Hepatocyte (in vitro differentiated cells): ENCODE data around the gene LGALS12.

ENCODE experiments used
- CTCF ChIP-seq: fragments of 200-600 bp; sonication (generic); IDR thresholded peaks from 2 replicates; pipeline ENCODE4 v1.5.1; 2016; ENCODE audit warnings: antibody characterized with exemption, mild to moderate bottlenecking; ENCODE audit not compliant: poor library complexity
- EZH2 ChIP-seq: fragments of 200-600 bp; sonication (generic); IDR thresholded peaks from 2 replicates; pipeline ENCODE4 v1.6.1; 2016; ENCODE audit warnings: antibody characterized with exemption, mild to moderate bottlenecking, borderline replicate concordance
- EZH2phosphoT487 ChIP-seq: fragments of 200-600 bp; sonication (generic); IDR thresholded peaks from one replicate; pipeline ENCODE4 v1.6.1; 2018; ENCODE audit warnings: antibody characterized with exemption, mild to moderate bottlenecking, low read depth, moderate library complexity; ENCODE audit not compliant: unreplicated experiment, severe bottlenecking

DNA sequence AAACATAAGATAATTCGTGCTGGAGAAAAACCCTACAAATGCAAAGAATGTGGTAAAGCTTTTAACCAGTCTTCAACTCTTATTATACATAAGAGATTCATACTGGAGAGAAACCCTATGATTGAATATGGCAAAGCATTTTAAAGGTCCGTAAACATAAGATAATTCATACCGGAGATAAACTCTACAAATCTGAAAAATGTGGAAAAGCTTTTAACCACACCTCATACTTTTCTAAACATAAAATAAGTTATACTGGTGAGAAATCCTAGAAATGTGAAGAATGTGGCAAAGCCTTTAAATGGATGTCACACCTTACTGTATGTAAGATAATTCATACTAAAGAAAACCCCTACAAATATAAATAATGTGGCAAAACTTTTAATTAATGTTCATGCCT, 35.6 kb upstream of the LGALS12 start:
- TF ChIP-seq EZH2phosphoT487: no peak
- TF ChIP-seq CTCF: no peak
- no peak for TF ChIP-seq EZH2
